BLaER1 treated with 17β-estradiol and CSF1 and Interleukin-3, amounts not matched to agents 10 nM and 100 nM (cell line): ENCODE measurements around the gene HMX1.

Experiments
- H3K27ac ChIP-seq, 11 experiments: shearing (Covaris generic); formaldehyde crosslinking; 2 replicates each; pipeline ENCODE4 v1.8.1; 2022
- H3K27me3 ChIP-seq, 11 experiments: shearing (Covaris generic); formaldehyde crosslinking; 2 replicates each; pipeline ENCODE4 v1.8.1; 2022
- H3K36me3 ChIP-seq, 11 experiments: shearing (Covaris generic); formaldehyde crosslinking; 2 replicates each; pipeline ENCODE4 v1.8.1; 2022
- H3K4me1 ChIP-seq, 10 experiments: shearing (Covaris generic); formaldehyde crosslinking; 2 replicates each; pipeline ENCODE4 v1.8.1; 2022
- H3K4me2 ChIP-seq, 11 experiments: shearing (Covaris generic); formaldehyde crosslinking; 2 replicates each; pipeline ENCODE4 v1.8.1; 2022
- H3K4me3 ChIP-seq, 10 experiments: shearing (Covaris generic); formaldehyde crosslinking; 2 replicates each; pipeline ENCODE4 v1.8.1; 2022
- H3K9ac ChIP-seq, 11 experiments: shearing (Covaris generic); formaldehyde crosslinking; 2 replicates each; pipeline ENCODE4 v1.8.1; 2022
- H3K9me3 ChIP-seq, 11 experiments: shearing (Covaris generic); formaldehyde crosslinking; replicated peaks in 1 of 11; 2 replicates each; pipeline ENCODE4 v1.8.1; 2022
- H4K20me1 ChIP-seq, 11 experiments: shearing (Covaris generic); formaldehyde crosslinking; 2 replicates each; pipeline ENCODE4 v1.8.1; 2022
- Cebpa-rat ChIP-seq, 11 experiments: shearing (Covaris generic); IDR thresholded peaks; 2 replicates each; pipeline ENCODE4 v1.8.1; 2022

Gene HMX1

DNA sequence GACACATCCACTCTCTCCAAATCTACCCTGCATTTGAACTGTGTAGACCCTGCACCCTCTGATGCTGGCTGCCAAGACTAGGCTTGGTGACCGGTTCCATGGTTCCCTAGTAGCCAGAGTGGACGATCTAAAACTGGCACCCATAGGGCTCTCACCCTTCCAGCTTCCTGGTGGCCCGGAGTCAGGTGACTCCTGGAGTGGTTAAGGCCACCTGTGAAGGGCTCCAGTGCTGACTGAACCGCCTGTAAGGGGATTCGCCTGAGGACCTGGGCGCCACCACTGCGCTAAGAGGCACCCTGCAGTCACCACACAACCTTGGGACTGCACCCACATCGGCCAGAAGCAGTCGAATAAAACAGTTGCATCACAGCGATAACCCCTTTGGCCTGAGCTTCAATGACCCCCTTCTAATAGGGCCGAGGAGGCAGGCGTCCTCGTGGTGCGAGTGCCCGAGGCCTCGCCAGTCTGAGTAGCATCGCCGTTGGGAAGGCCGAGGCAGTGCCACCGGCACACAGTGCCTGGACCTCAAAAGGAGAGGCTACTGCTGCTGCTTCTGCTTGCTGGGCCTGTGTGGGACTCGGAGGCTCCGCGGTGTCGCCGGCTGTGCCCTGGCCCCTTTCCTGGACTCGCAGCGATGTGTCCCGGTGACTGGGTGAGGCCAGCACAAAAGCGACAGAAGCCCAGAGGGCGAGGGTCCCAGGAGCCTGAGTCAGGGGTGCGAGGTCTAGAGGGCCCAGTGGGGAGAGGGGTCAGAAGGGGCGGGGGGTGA is 6.5 kb downstream of the HMX1 start:
- Histone ChIP-seq H3K4me2 (no peak overlapping the region), H3K9ac (no peak overlapping the region), H3K9me3 (peaks cover 5 to 18% (median 16%) of the 10 kb centered on the region in 11 experiments; a peak in 20 of 22 replicates), H3K4me1 (no peaks in the 10 kb centered on the region), H3K27ac (no peak overlapping the region), H3K27me3 (peaks cover 99 to 100% (median 100%) of the 10 kb centered on the region in 11 experiments), H3K4me3 (no peak overlapping the region), H4K20me1 (peaks cover 0 to 79% (median 36%) of the 10 kb centered on the region in 11 experiments; a peak in 14 of 22 replicates), H3K36me3 (no peaks in the 10 kb centered on the region)
- no peak for TF ChIP-seq Cebpa-rat (IDR thresholded peaks at IDR 0.05)

DNA sequence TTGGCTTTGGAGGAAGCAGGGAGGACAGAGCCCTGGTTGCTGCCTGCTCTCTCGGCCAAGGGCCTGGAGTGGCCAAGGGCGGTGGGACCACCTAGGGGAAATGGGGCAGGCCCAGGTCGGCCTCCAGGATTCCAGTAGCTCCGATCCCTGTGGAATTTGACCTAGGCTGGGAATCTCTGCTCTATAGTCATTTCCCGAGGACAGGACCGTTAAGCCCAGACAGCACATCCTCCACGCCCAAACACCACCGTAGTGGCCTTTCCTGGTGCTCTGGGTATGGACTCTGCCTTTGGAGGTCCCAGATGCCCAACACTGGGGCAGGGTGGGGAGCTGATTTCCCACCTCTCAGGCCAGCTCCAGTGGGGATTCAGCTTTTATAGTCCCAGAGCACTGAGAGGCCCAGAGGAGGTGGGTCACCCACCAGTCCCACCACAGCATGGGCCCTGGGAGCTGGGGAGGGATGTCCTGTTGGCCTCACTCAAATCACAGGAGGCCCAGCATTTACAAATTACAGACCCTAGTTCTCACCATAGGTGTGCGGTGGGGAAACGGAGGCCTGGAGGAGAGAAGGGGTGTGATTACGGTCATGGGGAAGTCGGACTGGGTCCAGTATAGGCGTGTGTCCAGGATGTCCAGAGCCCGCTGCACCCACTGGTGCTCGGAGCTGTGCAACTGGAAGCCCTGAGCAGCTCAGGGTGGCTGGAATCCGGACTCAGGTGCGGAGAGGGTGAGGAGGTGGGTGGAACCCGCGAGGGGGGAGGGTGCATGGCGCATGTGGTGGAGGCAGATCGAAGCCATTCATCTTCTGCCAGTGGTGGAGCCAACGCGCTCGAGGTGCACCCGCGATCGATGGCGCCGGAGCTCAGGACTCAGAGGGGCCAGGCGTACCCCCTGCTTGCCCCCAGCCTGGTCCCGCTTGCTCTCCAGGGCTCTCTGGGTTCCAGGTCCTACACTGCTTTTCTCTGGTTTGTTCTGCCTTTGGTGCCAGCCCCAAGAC is 7.7 kb downstream of the HMX1 start:
- Histone ChIP-seq H3K9me3 (peaks cover 11 to 26% (median 22%) of the 10 kb centered on the region in 11 experiments; a peak in 20 of 22 replicates), H3K4me3 (no peak overlapping the region), H4K20me1 (peaks cover 0 to 83% (median 38%) of the 10 kb centered on the region in 11 experiments; a peak in 14 of 22 replicates), H3K27me3 (peaks cover 99 to 100% (median 100%) of the 10 kb centered on the region in 11 experiments), H3K36me3 (no peaks in the 10 kb centered on the region), H3K4me2 (no peak overlapping the region), H3K9ac (no peak overlapping the region), H3K27ac (no peak overlapping the region), H3K4me1 (peaks cover 0 to 8% (median 0%) of the 10 kb centered on the region in 10 experiments; a peak in 4 of 20 replicates)
- no peak for TF ChIP-seq Cebpa-rat (IDR thresholded peaks at IDR 0.05)

DNA sequence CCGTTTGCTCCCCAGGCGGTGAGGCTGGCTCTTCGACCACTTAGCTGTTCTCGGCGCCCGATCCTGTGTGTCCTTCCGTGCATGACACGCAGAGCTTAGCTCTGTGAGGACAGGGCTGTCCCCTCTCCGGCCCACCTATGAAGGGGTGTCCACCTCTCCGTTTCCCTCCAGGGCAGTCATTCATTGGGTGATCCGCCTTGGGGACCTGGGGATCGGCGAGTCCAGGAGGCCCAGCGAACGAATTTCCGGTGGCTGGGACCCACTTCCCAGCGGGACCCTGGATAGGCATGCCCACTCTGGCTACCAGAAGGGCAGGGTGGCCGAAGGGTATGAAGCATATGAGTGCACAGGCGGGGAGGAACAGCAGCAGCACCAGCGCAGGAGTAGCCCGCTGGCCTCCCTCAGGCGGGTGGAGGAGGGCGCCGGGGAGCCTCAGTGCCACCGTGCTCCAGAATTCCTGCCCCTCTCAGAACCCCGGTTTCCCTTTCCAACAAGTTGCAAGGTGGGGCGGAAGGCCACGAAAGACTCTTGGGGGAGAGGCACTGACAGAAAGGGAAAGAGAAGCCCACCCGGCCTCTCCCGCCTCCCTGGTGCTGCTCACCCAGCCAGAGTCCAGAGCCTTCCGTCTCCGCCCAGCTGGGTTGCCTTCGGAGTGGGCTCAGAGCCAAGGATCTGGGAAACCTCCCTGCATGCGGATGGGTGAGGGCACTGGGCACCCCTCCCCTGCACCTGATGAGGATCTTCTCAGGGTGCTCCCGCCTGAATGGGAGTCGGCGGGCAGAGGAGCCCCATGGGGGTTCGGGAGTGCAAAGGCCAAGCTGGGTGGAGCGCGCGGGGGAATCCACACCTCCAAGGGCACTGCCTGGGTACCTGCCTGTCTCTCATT is 8.6 kb downstream of the HMX1 start:
- Histone ChIP-seq H3K4me2 (no peak overlapping the region), H3K4me3 (no peak overlapping the region), H3K27me3 (peaks cover 99 to 100% (median 100%) of the 10 kb centered on the region in 11 experiments), H4K20me1 (peaks cover 0 to 89% (median 46%) of the 10 kb centered on the region in 11 experiments; a peak in 14 of 22 replicates), H3K9me3 (peaks cover 11 to 26% (median 22%) of the 10 kb centered on the region in 11 experiments; a peak in 20 of 22 replicates), H3K36me3 (no peaks in the 10 kb centered on the region), H3K9ac (no peak overlapping the region), H3K4me1 (peaks cover 5 to 17% (median 8%) of the 10 kb centered on the region in 10 experiments; a peak in 16 of 20 replicates), H3K27ac (no peak overlapping the region)
- no peak for TF ChIP-seq Cebpa-rat (IDR thresholded peaks at IDR 0.05)

DNA sequence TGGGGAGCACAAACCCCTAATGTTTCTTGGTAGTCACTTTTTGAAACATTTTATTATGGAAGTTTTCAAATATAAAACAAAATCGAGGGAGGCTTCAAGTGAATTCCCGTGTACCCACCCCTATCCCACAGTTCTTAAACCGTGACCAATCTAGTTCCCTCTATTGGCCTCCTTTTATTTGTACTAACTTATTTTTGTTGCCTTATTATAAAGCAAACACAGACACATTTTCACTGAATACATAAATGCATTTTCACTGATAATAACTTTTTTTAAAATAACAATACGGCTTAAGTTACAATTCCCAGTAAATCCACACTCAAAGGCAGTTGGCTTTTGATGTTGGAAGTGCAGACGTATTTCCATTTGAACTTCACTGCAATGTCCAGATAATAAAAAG is 9.3 kb downstream of the HMX1 start:
- H3K4me3 ChIP-seq, result no peak overlapping the region
- no peak for TF ChIP-seq Cebpa-rat (IDR thresholded peaks at IDR 0.05)
- H3K4me1 ChIP-seq, result peaks cover 12 to 24% (median 15%) of the 10 kb centered on the region in 10 experiments; a peak in 19 of 20 replicates

DNA sequence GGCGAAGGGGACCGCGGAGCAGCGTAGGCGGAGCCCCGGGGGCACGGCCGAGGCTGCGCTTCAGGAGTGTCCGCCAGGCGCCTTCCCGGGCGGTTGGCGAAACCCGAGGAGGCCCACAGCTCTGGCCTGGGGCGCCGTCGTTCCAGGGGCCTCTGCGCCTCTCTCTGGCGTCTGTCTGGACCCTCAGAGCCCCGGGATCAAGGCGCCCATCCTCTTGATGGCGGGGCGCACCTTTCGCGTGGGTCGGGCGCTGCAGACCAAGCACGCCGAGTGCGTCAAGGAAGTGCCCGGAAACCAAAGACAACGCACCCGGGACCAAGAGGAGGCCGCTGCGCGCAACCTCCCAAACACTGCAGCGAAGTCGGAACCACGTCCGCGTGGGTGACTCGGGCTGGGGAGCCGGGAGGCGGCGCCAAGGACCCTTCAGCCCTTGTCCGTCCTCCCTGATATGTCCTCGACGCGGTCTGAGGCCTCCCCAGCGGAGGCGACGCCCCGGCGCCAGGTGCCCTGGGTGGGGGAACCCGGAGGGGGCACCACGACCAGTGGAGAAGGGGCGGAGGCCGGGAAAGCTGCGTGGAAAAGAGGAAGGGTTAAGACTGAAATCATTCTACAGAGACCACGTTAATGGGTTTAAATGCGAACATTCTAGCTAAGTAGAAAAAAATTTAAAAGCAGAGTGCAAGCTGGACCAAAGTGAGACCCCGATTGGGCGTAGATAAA is 9.9 kb downstream of the HMX1 start:
- no peak for TF ChIP-seq Cebpa-rat (IDR thresholded peaks at IDR 0.05)
- H3K4me1 ChIP-seq, result peaks cover 16 to 30% (median 20%) of the 10 kb centered on the region in 10 experiments; a peak in 19 of 20 replicates
- H3K4me2 ChIP-seq, result no peak overlapping the region
- peaks cover 0 to 82% (median 57%) of the 10 kb centered on the region in 11 experiments; a peak in 14 of 22 replicates for H4K20me1 ChIP-seq
- peaks cover 99 to 100% (median 100%) of the 10 kb centered on the region in 11 experiments for H3K27me3 ChIP-seq
- H3K9me3 ChIP-seq, result peaks cover 11 to 26% (median 22%) of the 10 kb centered on the region in 11 experiments; a peak in 20 of 22 replicates
- no peak overlapping the region for H3K27ac ChIP-seq
- no peaks in the 10 kb centered on the region for H3K36me3 ChIP-seq
- 0 out of 20 replicates have a peak overlapping the region, but pooled peaks of 1 of the 10 experiments have one; percentile 7 for H3K4me3 ChIP-seq
- no peak overlapping the region for H3K9ac ChIP-seq

More for the DNA sequence above, 9.3 kb downstream of the HMX1 start:
- H3K27me3 ChIP-seq, result peaks cover 99 to 100% (median 100%) of the 10 kb centered on the region in 11 experiments
- H3K27ac ChIP-seq, result no peak overlapping the region
- H3K9ac ChIP-seq, result no peak overlapping the region
- peaks cover 0 to 85% (median 51%) of the 10 kb centered on the region in 11 experiments; a peak in 14 of 22 replicates for H4K20me1 ChIP-seq
- no peak overlapping the region for H3K4me2 ChIP-seq
- H3K9me3 ChIP-seq, result peaks cover 11 to 26% (median 22%) of the 10 kb centered on the region in 11 experiments; a peak in 20 of 22 replicates
- no peaks in the 10 kb centered on the region for H3K36me3 ChIP-seq

DNA sequence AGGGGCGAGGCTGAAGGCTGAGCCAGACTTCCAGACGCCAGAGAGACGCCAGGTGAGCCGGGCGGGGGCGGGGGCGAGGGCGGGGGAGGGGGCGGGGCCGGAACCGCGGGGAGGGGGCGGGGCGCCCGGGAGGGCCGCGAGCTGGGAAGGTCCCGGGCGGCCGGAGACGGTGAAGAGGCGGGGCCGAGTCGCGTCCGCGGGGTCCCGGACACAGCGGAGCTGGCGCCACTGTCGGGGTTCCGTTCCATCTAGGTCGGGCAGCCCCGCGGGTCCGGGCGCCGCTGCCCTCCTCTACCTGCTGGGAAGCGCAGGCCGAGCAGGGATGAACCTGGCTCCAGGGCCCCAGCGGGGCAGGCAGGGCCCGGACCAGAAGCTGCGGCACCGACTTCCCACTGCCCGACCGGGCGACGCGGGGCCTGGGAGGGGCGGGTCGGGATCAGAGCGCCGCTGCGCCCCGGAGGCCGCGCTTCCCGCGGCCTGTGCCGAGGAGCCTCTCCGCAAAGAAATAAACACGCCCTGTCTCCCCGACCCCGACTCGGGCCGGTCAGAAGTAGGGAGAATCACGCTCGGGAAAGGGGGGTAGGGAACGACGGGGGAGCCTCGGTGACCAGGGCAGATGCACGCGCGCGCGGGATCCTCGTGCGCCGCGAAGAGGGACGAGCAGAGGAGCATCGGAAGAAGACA is 10.6 kb downstream of the HMX1 start:
- Histone ChIP-seq H3K4me2 (no peak overlapping the region), H3K27me3 (peaks cover 99 to 100% (median 100%) of the 10 kb centered on the region in 11 experiments), H3K9me3 (peaks cover 11 to 26% (median 22%) of the 10 kb centered on the region in 11 experiments; a peak in 20 of 22 replicates), H4K20me1 (peaks cover 0 to 77% (median 61%) of the 10 kb centered on the region in 11 experiments; a peak in 14 of 22 replicates), H3K4me3 (0 out of 20 replicates have a peak overlapping the region, but pooled peaks of 1 of the 10 experiments have one; percentile 7), H3K4me1 (peaks cover 18 to 35% (median 24%) of the 10 kb centered on the region in 10 experiments; a peak in 19 of 20 replicates), H3K9ac (no peak overlapping the region), H3K27ac (no peak overlapping the region), H3K36me3 (no peaks in the 10 kb centered on the region)
- TF ChIP-seq Cebpa-rat (IDR thresholded peaks at IDR 0.05), result no peak
